C4-2B (cell line): ENCODE data around the gene MBNL1.

Source experiments
- H3K27ac ChIP-seq: fragments of 450-650 bp; 2 replicates; pipeline ENCODE4 v1.5.1; 2017
- ZFX ChIP-seq: fragments of 450-650 bp; IDR thresholded peaks from 2 replicates; pipeline ENCODE4 v1.6.1; 2017
- TF ChIP-seq, protein P1 (sequence below): fragments of 450-650 bp; conservative IDR thresholded peaks from 2 replicates; pipeline ENCODE4 v1.5.1; 2017; ENCODE audit warnings: mild to moderate bottlenecking

MBNL1 gene

GRCh38 chr3:152357587-152357986 lies 88.9 kb downstream of the MBNL1 start:
- no peak overlapping the region for H3K27ac ChIP-seq
- TF ChIP-seq, protein P1, sequence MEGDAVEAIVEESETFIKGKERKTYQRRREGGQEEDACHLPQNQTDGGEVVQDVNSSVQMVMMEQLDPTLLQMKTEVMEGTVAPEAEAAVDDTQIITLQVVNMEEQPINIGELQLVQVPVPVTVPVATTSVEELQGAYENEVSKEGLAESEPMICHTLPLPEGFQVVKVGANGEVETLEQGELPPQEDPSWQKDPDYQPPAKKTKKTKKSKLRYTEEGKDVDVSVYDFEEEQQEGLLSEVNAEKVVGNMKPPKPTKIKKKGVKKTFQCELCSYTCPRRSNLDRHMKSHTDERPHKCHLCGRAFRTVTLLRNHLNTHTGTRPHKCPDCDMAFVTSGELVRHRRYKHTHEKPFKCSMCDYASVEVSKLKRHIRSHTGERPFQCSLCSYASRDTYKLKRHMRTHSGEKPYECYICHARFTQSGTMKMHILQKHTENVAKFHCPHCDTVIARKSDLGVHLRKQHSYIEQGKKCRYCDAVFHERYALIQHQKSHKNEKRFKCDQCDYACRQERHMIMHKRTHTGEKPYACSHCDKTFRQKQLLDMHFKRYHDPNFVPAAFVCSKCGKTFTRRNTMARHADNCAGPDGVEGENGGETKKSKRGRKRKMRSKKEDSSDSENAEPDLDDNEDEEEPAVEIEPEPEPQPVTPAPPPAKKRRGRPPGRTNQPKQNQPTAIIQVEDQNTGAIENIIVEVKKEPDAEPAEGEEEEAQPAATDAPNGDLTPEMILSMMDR, result no peak
- TF ChIP-seq ZFX, result no peak

DNA sequence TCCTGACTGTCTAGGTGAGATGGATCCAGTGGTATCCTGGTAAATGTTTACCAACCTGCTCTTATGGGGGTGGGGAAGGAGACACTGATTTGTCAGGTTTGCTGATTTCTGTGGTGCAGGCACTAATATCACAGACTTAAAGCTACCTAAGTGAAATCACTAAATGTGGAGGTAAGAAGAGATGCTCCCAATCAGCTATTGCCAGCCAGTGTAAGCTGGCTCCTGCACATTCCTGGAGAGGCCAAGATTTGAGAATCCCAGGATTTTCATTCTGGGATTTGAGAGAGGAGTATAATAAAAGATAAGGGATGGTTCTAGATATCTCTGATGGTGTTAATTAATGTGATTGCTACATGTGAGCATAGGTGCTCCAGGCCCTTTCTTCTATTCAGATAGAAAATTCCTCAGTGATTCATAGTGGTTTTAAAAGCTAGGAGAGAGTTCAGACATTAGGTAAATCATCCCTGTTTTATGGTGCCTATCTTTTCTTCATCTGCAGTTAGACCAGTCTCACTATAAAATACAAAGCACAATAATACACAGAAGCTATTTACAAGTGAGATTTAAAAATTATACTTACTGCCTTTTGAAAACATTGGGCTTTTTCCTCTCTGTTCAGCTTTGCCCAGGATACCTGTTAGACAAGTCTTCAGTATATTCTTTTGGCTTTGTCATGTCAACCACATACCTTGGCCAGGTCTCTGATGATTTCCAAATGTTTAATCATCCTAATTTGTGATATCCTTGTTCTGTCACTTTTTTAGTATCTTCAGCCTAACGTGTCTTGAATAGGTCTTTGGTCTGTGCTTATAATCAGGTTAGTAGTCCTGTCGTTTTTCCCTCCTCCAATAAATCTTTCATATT lies 90.9 kb downstream of the MBNL1 start:
- no peak overlapping the region for H3K27ac ChIP-seq
- TF ChIP-seq ZFX, result no peak

- TF ChIP-seq, protein P1, result no peak
- TF ChIP-seq ZFX, result no peak
Measured at GRCh38 chr3:152360302-152360701, 91.6 kb downstream of the MBNL1 start.

GRCh38 chr3:152360966-152361365 lies 92.2 kb downstream of the MBNL1 start:
- TF ChIP-seq, protein P1, result no peak
- no peak for TF ChIP-seq ZFX
- no peak overlapping the region for H3K27ac ChIP-seq

More at GRCh38 chr3:152360302-152360701, 91.6 kb downstream of the MBNL1 start:
- H3K27ac ChIP-seq, result no peak overlapping the region

GRCh38 chr3:152362086-152362485 lies 93.4 kb downstream of the MBNL1 start:
- no peak overlapping the region for H3K27ac ChIP-seq
- TF ChIP-seq ZFX, result no peak
- TF ChIP-seq, protein P1, result no peak

GRCh38 chr3:152364237-152364636 lies 95.5 kb downstream of the MBNL1 start:
- TF ChIP-seq ZFX, result no peak
- TF ChIP-seq, protein P1, result no peak
- no peak overlapping the region for H3K27ac ChIP-seq

- H3K27ac ChIP-seq, result no peak overlapping the region
- TF ChIP-seq, protein P1, result no peak
- no peak for TF ChIP-seq ZFX
Measured at GRCh38 chr3:152365126-152365525, 96.4 kb downstream of the MBNL1 start.
